BJ (cell line): ENCODE measurements around the gene SPACDR. TPM values are rescaled to one million over a fixed set of nuclear protein-coding genes. Genes with fewer than 3 reads are reported as not detected.

Experiments
- CTCF ChIA-PET: fragments of 350-600 bp; formaldehyde crosslinking; extraction: SDS; loops from one replicate; lab custom pipeline; 2021; ENCODE audit warnings: antibody characterized with exemption, inconsistent platforms; lab: Yijun Ruan, JAX
- POLR2A ChIA-PET: fragments of 300-600 bp; sonication (Branson Sonifier 250); formaldehyde crosslinking; extraction: SDS; loops from one replicate; lab custom pipeline; 2021; ENCODE audit warnings: antibody characterized with exemption; lab: Charles Lee
- DNase-seq: peaks from one replicate; pipeline ENCODE4 v3.0.0-alpha.2; 2011; ENCODE audit warnings: low read depth
- H3K27me3 ChIP-seq: 2 replicates; pipeline ENCODE4 v1.6.0; 2011; ENCODE audit warnings: low read length; ENCODE audit not compliant: control insufficient read depth, insufficient read depth
- H3K36me3 ChIP-seq: 2 replicates; pipeline ENCODE4 v1.5.1; 2011; ENCODE audit warnings: low read length; ENCODE audit not compliant: control insufficient read depth, insufficient read depth
- H3K4me3 ChIP-seq: 2 replicates; pipeline ENCODE4 v1.5.1; 2011; ENCODE audit warnings: low read depth, mild to moderate bottlenecking, control low read depth, low read length
- CTCF ChIP-seq: IDR thresholded peaks from 2 replicates; pipeline ENCODE4 v1.5.1; 2011; ENCODE audit warnings: low read depth, mild to moderate bottlenecking, control low read depth, inconsistent platforms, low read length, moderate library complexity; ENCODE audit not compliant: insufficient read depth
- polyA plus RNA-seq: library from polyadenylated mRNA; depleted of rRNA; stranded (reverse); fragments of >200 nt; gene quantifications from 2 replicates; pipeline ENCODE4 v1.2.3, GENCODE V29; 2011

SPACDR gene
- polyA plus RNA-seq, 1 experiment: 0.32 TPM

GRCh38 chr7:100418930-100419659, 45.0 kb downstream of the SPACDR start:
- POLR2A ChIA-PET: no interaction called here
- Histone ChIP-seq H3K4me3 (no peak overlapping the region), H3K27me3 (no peaks in the 10 kb centered on the region), H3K36me3 (no peaks in the 10 kb centered on the region)
- TF ChIP-seq CTCF: no peak
- CTCF ChIA-PET: interaction anchor here (3.3 kb wide), 1 partner anchor 11 kb away, joined by 21 read pairs; no protein-coding TSS in a partner anchor
- DNase-seq: no peak

- TF ChIP-seq CTCF: no peak
- CTCF ChIA-PET: interaction anchor here (0.9 to 1.9 kb wide), 3 partner anchors 8 to 12 kb away, joined by 4 to 11 read pairs (median 5); no protein-coding TSS in a partner anchor
- Histone ChIP-seq H3K27me3 (no peaks in the 10 kb centered on the region), H3K4me3 (no peak overlapping the region), H3K36me3 (no peaks in the 10 kb centered on the region)
- DNase-seq: no peak
- POLR2A ChIA-PET: no interaction called here
Measured at GRCh38 chr7:100415448-100415847, 48.6 kb downstream of the SPACDR start.

GRCh38 chr7:100413889-100414288, 50.2 kb downstream of the SPACDR start:
- no peak for TF ChIP-seq CTCF
- H3K36me3 ChIP-seq: no peaks in the 10 kb centered on the region
- DNase-seq: no peak
- no peak overlapping the region for H3K4me3 ChIP-seq
- CTCF ChIA-PET: no interaction called here
- peaks cover 2% of the 10 kb centered on the region; the same call in 1 of the 2 replicates for H3K27me3 ChIP-seq
- POLR2A ChIA-PET: no interaction called here

GRCh38 chr7:100413346-100413745, 50.7 kb downstream of the SPACDR start:
- ChIA-PET POLR2A (no interaction called here), CTCF (no interaction called here)
- no peak for TF ChIP-seq CTCF
- no peak overlapping the region for H3K4me3 ChIP-seq
- no peaks in the 10 kb centered on the region for H3K36me3 ChIP-seq
- H3K27me3 ChIP-seq: peaks cover 2% of the 10 kb centered on the region; the same call in 1 of the 2 replicates
- no peak for DNase-seq

- Histone ChIP-seq H3K27me3 (peaks cover 2% of the 10 kb centered on the region; the same call in 1 of the 2 replicates), H3K36me3 (no peaks in the 10 kb centered on the region), H3K4me3 (no peak overlapping the region)
- CTCF ChIA-PET: interaction anchor here (1.6 kb wide), 1 partner anchor 17 kb away, joined by 6 read pairs; the partner anchor contains the start of gene ZCWPW1
- no peak for DNase-seq
- POLR2A ChIA-PET: no interaction called here
- no peak for TF ChIP-seq CTCF
Measured at GRCh38 chr7:100411101-100411500, 53.0 kb downstream of the SPACDR start.
